HCT116 (cell line): Measurements from ENCODE around the gene ARAP1. TPM values are rescaled to one million over a fixed set of nuclear protein-coding genes. Genes with fewer than 3 reads are reported as not detected.

Source experiments
- ATAC-seq: fragments of 200-7000 bp; cut with Tn5 transposase; 2 replicates; pipeline ENCODE4 v1.9.1; 2020; ENCODE audit warnings: mild to moderate bottlenecking, moderate library complexity
- BruUV-seq: library from RNA; stranded (reverse); fragments of 400-500 nt; replicated peaks from 2 replicates; lab custom pipeline; 2021; lab: Mats Ljungman, UMichigan
- CTCF ChIA-PET: fragments of 300-600 bp; sonication (Branson Sonifier 250); formaldehyde crosslinking; loops from one replicate; lab custom pipeline; 2021; ENCODE audit warnings: antibody characterized with exemption; lab: Charles Lee
- POLR2A ChIA-PET: fragments of 300-600, 350-600 bp; sonication (Branson Sonifier 250); formaldehyde crosslinking; loops from one replicate; lab custom pipeline; 2021; ENCODE audit warnings: antibody characterized with exemption; lab: Charles Lee
- RAD21 ChIA-PET, 2 experiments: fragments of 300-600 bp; sonication (Branson Sonifier 250); formaldehyde crosslinking; loops; one replicate each; lab custom pipeline; 2023; ENCODE audit warnings: low total read pairs in 2 of 2; ENCODE audit not compliant: uncharacterized antibody in 2 of 2, unreplicated experiment in 2 of 2, low non-redundant PET in 1 of 2; lab: Charles Lee
- DNase-seq: peaks from one replicate; pipeline ENCODE4 v3.0.0-alpha.2; 2010; ENCODE audit warnings: low read depth, low spot score
- H2AFZ ChIP-seq: fragments of 200-600 bp; shearing (Covaris generic), sonication (generic); 2 replicates; pipeline ENCODE4 v1.6.1; 2017; ENCODE audit warnings: low read depth, mixed run types, mixed read lengths, antibody characterized with exemption, low read length; ENCODE audit not compliant: poor library complexity, severe bottlenecking
- H3K27ac ChIP-seq: 2 replicates; pipeline ENCODE4 v1.5.1; 2012; ENCODE audit warnings: low read depth, low read length
- H3K27me3 ChIP-seq: fragments of 200-600 bp; sonication (generic); 2 replicates; pipeline ENCODE4 v1.6.1; 2016; ENCODE audit warnings: mixed run types, low read length, mixed read lengths; ENCODE audit not compliant: insufficient read depth
- H3K36me3 ChIP-seq, 2 experiments: fragments of 200-500 bp in 1 of 2; fragments of 200-600 bp in 1 of 2; sonication (Bioruptor generic) in 1 of 2; sonication (generic) in 1 of 2; 2 replicates each; pipeline versions ENCODE4 v1.5.1 to v1.6.1; 2014 to 2016; ENCODE audit warnings: low read length in 2 of 2, inconsistent platforms in 1 of 2, mixed read lengths in 1 of 2, mixed run types in 1 of 2; ENCODE audit not compliant: insufficient read depth in 2 of 2, control insufficient read depth in 1 of 2
- H3K4me1 ChIP-seq, 2 experiments: fragments of 200-600 bp in 1 of 2; sonication (generic) in 1 of 2; 2 replicates each; pipeline versions ENCODE4 v1.5.1 to v1.6.1; 2012 to 2017; ENCODE audit warnings: low read length in 2 of 2, inconsistent platforms in 1 of 2, mild to moderate bottlenecking in 1 of 2, mixed read lengths in 1 of 2, mixed run types in 1 of 2, moderate library complexity in 1 of 2; ENCODE audit not compliant: insufficient read depth in 2 of 2, control insufficient read depth in 1 of 2
- H3K4me2 ChIP-seq: fragments of 200-600 bp; sonication (generic); 2 replicates; pipeline ENCODE4 v1.6.1; 2017; ENCODE audit warnings: mixed run types, low read length, mixed read lengths
- H3K4me3 ChIP-seq, 2 experiments: fragments of 200-600 bp in 1 of 2; sonication (generic) in 1 of 2; replicated peaks in 1 of 2; 2 replicates each; pipeline ENCODE4 v1.5.1; 2011 to 2016; ENCODE audit warnings: low read length in 2 of 2, control low read depth in 1 of 2, low read depth in 1 of 2, mild to moderate bottlenecking in 1 of 2, mixed read lengths in 1 of 2, mixed run types in 1 of 2
- H3K79me2 ChIP-seq: fragments of 200-600 bp; sonication (generic); 2 replicates; pipeline ENCODE4 v1.6.1; 2017; ENCODE audit warnings: mild to moderate bottlenecking, mixed run types, low read length, moderate library complexity, mixed read lengths; ENCODE audit not compliant: insufficient read depth
- H3K9ac ChIP-seq: fragments of 200-600 bp; sonication (generic); 2 replicates; pipeline ENCODE4 v1.6.1; 2016; ENCODE audit warnings: low read length, mixed read lengths
- H3K9me2 ChIP-seq: fragments of 200-600 bp; sonication (generic), shearing (Covaris generic); 2 replicates; pipeline ENCODE4 v1.6.1; 2017; ENCODE audit warnings: mixed run types, mild to moderate bottlenecking, moderate library complexity; ENCODE audit not compliant: insufficient read depth
- H3K9me3 ChIP-seq, 2 experiments: fragments of 200-500 bp in 1 of 2; fragments of 200-600 bp in 1 of 2; sonication (Bioruptor generic) in 1 of 2; sonication (generic) in 1 of 2; 2 replicates each; pipeline ENCODE4 v1.6.1; 2014 to 2017; ENCODE audit warnings: low read length in 2 of 2, mixed read lengths in 2 of 2, inconsistent platforms in 1 of 2, low read depth in 1 of 2, mild to moderate bottlenecking in 1 of 2, mixed run types in 1 of 2, moderate library complexity in 1 of 2; ENCODE audit not compliant: control insufficient read depth in 1 of 2, insufficient read depth in 1 of 2
- H4K20me1 ChIP-seq: fragments of 200-600 bp; sonication (generic), shearing (Covaris generic); 2 replicates; pipeline ENCODE4 v1.6.1; 2017; ENCODE audit warnings: mixed run types, mild to moderate bottlenecking, moderate library complexity; ENCODE audit not compliant: insufficient read depth
- CBX3 ChIP-seq: IDR thresholded peaks from 2 replicates; pipeline ENCODE4 v1.6.1; 2012; ENCODE audit warnings: low read depth
- CEBPB ChIP-seq: IDR thresholded peaks from 2 replicates; pipeline ENCODE4 v1.6.1; 2012; ENCODE audit warnings: low read depth
- EGR1 ChIP-seq: IDR thresholded peaks from 2 replicates; pipeline ENCODE4 v1.6.1; 2012; ENCODE audit warnings: low read depth
- ELF1 ChIP-seq: IDR thresholded peaks from 2 replicates; pipeline ENCODE4 v1.6.1; 2012; ENCODE audit warnings: low read depth, borderline replicate concordance
- EZH2phosphoT487 ChIP-seq: fragments of 200-600 bp; IDR thresholded peaks from 2 replicates; pipeline ENCODE4 v1.6.1; 2018; ENCODE audit warnings: antibody characterized with exemption, borderline replicate concordance
- FOSL1 ChIP-seq: IDR thresholded peaks from 2 replicates; pipeline ENCODE4 v1.6.1; 2012; ENCODE audit warnings: low read depth
- JUND ChIP-seq: IDR thresholded peaks from 2 replicates; pipeline ENCODE4 v1.6.1; 2012
- POLR2A ChIP-seq: IDR thresholded peaks from 2 replicates; pipeline ENCODE4 v1.7.0; 2011; ENCODE audit warnings: borderline replicate concordance; ENCODE audit not compliant: insufficient read depth, insufficient read length; ENCODE audit errors: extremely low read depth
- RAD21 ChIP-seq: IDR thresholded peaks from 2 replicates; pipeline ENCODE4 v1.6.1; 2012; ENCODE audit warnings: low read depth, mild to moderate bottlenecking
- SIN3A ChIP-seq: IDR thresholded peaks from 2 replicates; pipeline ENCODE4 v1.6.1; 2012; ENCODE audit warnings: low read depth
- SP1 ChIP-seq: IDR thresholded peaks from 2 replicates; pipeline ENCODE4 v1.6.1; 2012; ENCODE audit warnings: low read depth
- SRF ChIP-seq: IDR thresholded peaks from 2 replicates; pipeline ENCODE4 v1.6.1; 2012; ENCODE audit warnings: low read depth
- TCF7L2 ChIP-seq: IDR thresholded peaks from 2 replicates; pipeline ENCODE4 v1.7.0; 2011; ENCODE audit warnings: borderline replicate concordance, inconsistent platforms; ENCODE audit not compliant: insufficient read depth, insufficient read length; ENCODE audit errors: extremely low read depth
- YY1 ChIP-seq: IDR thresholded peaks from 2 replicates; pipeline ENCODE4 v1.6.1; 2011; ENCODE audit warnings: low read length, low read depth, moderate library complexity, mild to moderate bottlenecking; ENCODE audit not compliant: insufficient replicate concordance; ENCODE audit errors: extremely low read depth
- ZFX ChIP-seq: fragments of 450-650 bp; IDR thresholded peaks from 2 replicates; pipeline ENCODE4 v1.6.1; 2017
- ZNF274 ChIP-seq: fragments of 200-500 bp; sonication (Bioruptor generic); IDR thresholded peaks from 2 replicates; pipeline ENCODE4 v1.6.1; 2014; ENCODE audit warnings: mild to moderate bottlenecking, low read depth, low read length, inconsistent platforms
- intact Hi-C: fragments of 100-400 bp; cut with micrococcal nuclease; formaldehyde crosslinking; loops from 2 replicates; pipeline ENCODE4 v1.10.0; 2022
- total RNA-seq: library from RNA; stranded (reverse); gene quantifications from one replicate; pipeline ENCODE4 v1.2.1, GENCODE V29; 2021; ENCODE audit not compliant: unreplicated experiment
- TF ChIP-seq, protein P1 (sequence below): IDR thresholded peaks from 2 replicates; pipeline ENCODE4 v1.6.1; 2011; ENCODE audit warnings: mild to moderate bottlenecking, low read length, moderate library complexity; ENCODE audit not compliant: insufficient replicate concordance; ENCODE audit errors: extremely low read depth
- TF ChIP-seq, protein P2 (sequence below): IDR thresholded peaks from 2 replicates; pipeline ENCODE4 v1.6.1; 2012
- TF ChIP-seq, protein P3 (sequence below): IDR thresholded peaks from 2 replicates; pipeline ENCODE4 v1.6.1; 2012
- TF ChIP-seq, protein P4 (sequence below): IDR thresholded peaks from 2 replicates; pipeline ENCODE4 v1.6.1; 2012; ENCODE audit warnings: low read depth

Gene ARAP1
- total RNA-seq, 1 experiment from 2014 or later = 57.4 TPM

DNA sequence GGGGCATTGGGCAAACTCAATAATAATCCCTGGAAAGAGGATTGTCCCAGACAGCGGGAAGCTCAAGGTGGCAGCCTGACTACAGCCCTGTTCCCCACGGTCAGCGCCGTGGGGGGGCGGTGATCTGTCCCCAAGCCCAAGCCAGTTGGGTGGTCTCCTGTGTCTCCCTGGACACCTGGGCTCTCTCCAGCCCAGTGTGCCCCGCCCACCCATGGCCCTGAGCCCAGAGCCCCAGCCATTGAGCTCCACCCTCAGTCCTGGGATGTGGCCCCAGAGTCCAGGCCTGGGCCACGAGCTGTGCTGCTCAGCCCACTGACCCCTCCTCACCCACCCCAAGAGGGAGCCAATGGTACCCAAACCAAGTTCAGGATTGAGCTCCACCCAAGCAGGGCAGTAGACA lies 50.1 kb downstream of the ARAP1 start:
- no peaks in the 10 kb centered on the region for H3K27me3 ChIP-seq
- no peak for ATAC-seq
- TF ChIP-seq POLR2A (no peak), EGR1 (no peak), SP1 (no peak), EZH2phosphoT487 (no peak), JUND (no peak), RAD21 (no peak), CBX3 (no peak), ELF1 (no peak), ZFX (no peak), ZNF274 (no peak), YY1 (no peak), TCF7L2 (no peak), SRF (no peak), CEBPB (no peak), FOSL1 (no peak), SIN3A (no peak)
- TF ChIP-seq, protein P1, sequence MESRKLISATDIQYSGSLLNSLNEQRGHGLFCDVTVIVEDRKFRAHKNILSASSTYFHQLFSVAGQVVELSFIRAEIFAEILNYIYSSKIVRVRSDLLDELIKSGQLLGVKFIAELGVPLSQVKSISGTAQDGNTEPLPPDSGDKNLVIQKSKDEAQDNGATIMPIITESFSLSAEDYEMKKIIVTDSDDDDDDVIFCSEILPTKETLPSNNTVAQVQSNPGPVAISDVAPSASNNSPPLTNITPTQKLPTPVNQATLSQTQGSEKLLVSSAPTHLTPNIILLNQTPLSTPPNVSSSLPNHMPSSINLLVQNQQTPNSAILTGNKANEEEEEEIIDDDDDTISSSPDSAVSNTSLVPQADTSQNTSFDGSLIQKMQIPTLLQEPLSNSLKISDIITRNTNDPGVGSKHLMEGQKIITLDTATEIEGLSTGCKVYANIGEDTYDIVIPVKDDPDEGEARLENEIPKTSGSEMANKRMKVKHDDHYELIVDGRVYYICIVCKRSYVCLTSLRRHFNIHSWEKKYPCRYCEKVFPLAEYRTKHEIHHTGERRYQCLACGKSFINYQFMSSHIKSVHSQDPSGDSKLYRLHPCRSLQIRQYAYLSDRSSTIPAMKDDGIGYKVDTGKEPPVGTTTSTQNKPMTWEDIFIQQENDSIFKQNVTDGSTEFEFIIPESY = no peak
- TF ChIP-seq, protein P2, sequence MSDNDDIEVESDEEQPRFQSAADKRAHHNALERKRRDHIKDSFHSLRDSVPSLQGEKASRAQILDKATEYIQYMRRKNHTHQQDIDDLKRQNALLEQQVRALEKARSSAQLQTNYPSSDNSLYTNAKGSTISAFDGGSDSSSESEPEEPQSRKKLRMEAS = no peak
- TF ChIP-seq, protein P3, sequence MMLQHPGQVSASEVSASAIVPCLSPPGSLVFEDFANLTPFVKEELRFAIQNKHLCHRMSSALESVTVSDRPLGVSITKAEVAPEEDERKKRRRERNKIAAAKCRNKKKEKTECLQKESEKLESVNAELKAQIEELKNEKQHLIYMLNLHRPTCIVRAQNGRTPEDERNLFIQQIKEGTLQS = no peak
- TF ChIP-seq, protein P4, sequence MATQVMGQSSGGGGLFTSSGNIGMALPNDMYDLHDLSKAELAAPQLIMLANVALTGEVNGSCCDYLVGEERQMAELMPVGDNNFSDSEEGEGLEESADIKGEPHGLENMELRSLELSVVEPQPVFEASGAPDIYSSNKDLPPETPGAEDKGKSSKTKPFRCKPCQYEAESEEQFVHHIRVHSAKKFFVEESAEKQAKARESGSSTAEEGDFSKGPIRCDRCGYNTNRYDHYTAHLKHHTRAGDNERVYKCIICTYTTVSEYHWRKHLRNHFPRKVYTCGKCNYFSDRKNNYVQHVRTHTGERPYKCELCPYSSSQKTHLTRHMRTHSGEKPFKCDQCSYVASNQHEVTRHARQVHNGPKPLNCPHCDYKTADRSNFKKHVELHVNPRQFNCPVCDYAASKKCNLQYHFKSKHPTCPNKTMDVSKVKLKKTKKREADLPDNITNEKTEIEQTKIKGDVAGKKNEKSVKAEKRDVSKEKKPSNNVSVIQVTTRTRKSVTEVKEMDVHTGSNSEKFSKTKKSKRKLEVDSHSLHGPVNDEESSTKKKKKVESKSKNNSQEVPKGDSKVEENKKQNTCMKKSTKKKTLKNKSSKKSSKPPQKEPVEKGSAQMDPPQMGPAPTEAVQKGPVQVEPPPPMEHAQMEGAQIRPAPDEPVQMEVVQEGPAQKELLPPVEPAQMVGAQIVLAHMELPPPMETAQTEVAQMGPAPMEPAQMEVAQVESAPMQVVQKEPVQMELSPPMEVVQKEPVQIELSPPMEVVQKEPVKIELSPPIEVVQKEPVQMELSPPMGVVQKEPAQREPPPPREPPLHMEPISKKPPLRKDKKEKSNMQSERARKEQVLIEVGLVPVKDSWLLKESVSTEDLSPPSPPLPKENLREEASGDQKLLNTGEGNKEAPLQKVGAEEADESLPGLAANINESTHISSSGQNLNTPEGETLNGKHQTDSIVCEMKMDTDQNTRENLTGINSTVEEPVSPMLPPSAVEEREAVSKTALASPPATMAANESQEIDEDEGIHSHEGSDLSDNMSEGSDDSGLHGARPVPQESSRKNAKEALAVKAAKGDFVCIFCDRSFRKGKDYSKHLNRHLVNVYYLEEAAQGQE = no peak
- TF ChIP-seq, all 23 proteins: peak for 0
- no peaks in the 10 kb centered on the region for H4K20me1 ChIP-seq
- peaks cover 0 to 2% of the 10 kb centered on the region in 2 experiments; a peak in 2 of 4 replicates for H3K36me3 ChIP-seq
- no TSS peak for BruUV-seq
- ChIA-PET CTCF (interaction anchor here (0.7 to 1.0 kb wide), 2 partner anchors 231 to 476 kb away, joined by 3 read pairs; no protein-coding TSS in a partner anchor), POLR2A (no interaction called here), RAD21 (no interaction called here)
- H3K4me2 ChIP-seq = no peak overlapping the region
- H3K9me2 ChIP-seq = no peaks in the 10 kb centered on the region
- no peak overlapping the region for H3K9ac ChIP-seq
- DNase-seq = no peak
- no peaks in the 10 kb centered on the region for H3K9me3 ChIP-seq
- H3K79me2 ChIP-seq = no peaks in the 10 kb centered on the region
- no peak overlapping the region for H3K27ac ChIP-seq
- H3K4me1 ChIP-seq = peaks cover 3 to 19% of the 10 kb centered on the region in 2 experiments; a peak in 3 of 4 replicates
- intact Hi-C loops = no loop called here
- no peak overlapping the region for H2AFZ ChIP-seq
- no peak overlapping the region for H3K4me3 ChIP-seq
